B cell (primary cell): ENCODE data around the gene HIBADH. TPM values are rescaled to one million over a fixed set of nuclear protein-coding genes. Genes with fewer than 3 reads are reported as not detected.

Experiments used
- ATAC-seq: fragments of 200-7000 bp; cut with Tn5 transposase; one replicate; pipeline ENCODE4 v1.10.0; 2021; ENCODE audit warnings: low read depth, mild to moderate bottlenecking, moderate number of reproducible peaks, moderate library complexity
- CTCF ChIA-PET: fragments of 350-600 bp; sonication (Branson Sonifier 250); formaldehyde crosslinking; loops from one replicate; lab custom pipeline; 2021; ENCODE audit warnings: antibody characterized with exemption, inconsistent platforms; lab: Charles Lee
- POLR2A ChIA-PET: fragments of 350-600 bp; sonication (Branson Sonifier 250); formaldehyde crosslinking; loops from one replicate; lab custom pipeline; 2021; ENCODE audit warnings: antibody characterized with exemption; lab: Charles Lee
- DNase-seq: peaks from one replicate; pipeline ENCODE4 v3.0.0; 2013
- H2AFZ ChIP-seq: 2 replicates; pipeline ENCODE4 v1.6.1; 2012; ENCODE audit warnings: mild to moderate bottlenecking, low read depth, low read length; ENCODE audit not compliant: insufficient read depth, poor library complexity, severe bottlenecking
- H3K27ac ChIP-seq, 2 donors: 1 replicate in 1 of 2; 2 replicates in 1 of 2; pipeline ENCODE4 v1.5.1; 2012 to 2013; ENCODE audit warnings: low read length in 2 of 2, mild to moderate bottlenecking in 2 of 2, moderate library complexity in 1 of 2
- H3K27me3 ChIP-seq, 4 experiments: fragments of 200-600 bp in 1 of 4; sonication (generic) in 1 of 4; replicated peaks in 1 of 4; 1 replicate in 2 of 4; 2 replicates in 2 of 4; pipeline versions ENCODE4 v1.6.1 to v1.7.0; 2013 to 2016; ENCODE audit warnings: low read length in 3 of 4, mild to moderate bottlenecking in 2 of 4, mixed read lengths in 1 of 4, moderate library complexity in 1 of 4; ENCODE audit not compliant: insufficient read depth in 4 of 4, control insufficient read depth in 3 of 4; ENCODE audit errors: control extremely low read depth in 1 of 4
- H3K36me3 ChIP-seq, 2 experiments: replicated peaks in 1 of 2; 1 replicate in 1 of 2; 2 replicates in 1 of 2; pipeline versions ENCODE4 v1.6.1 to v1.7.1; 2013; ENCODE audit warnings: low read length in 1 of 2; ENCODE audit not compliant: insufficient read depth in 2 of 2, control insufficient read depth in 1 of 2; ENCODE audit errors: control extremely low read depth in 1 of 2, extremely low read depth in 1 of 2
- H3K4me1 ChIP-seq, 2 donors: fragments of 200-600 bp in 1 of 2; sonication (generic) in 1 of 2; 1 replicate in 1 of 2; 2 replicates in 1 of 2; pipeline versions ENCODE4 v1.5.1 to v1.6.1; 2013 to 2017; ENCODE audit warnings: low read length in 2 of 2; ENCODE audit not compliant: control insufficient read depth in 2 of 2, insufficient read depth in 2 of 2
- H3K4me2 ChIP-seq: replicated peaks from 2 replicates; pipeline ENCODE3; 2012; ENCODE audit warnings: mild to moderate bottlenecking, low read depth, low read length; ENCODE audit not compliant: poor library complexity, severe bottlenecking
- H3K4me3 ChIP-seq, 5 experiments: fragments of 200-600 bp in 1 of 5; sonication (generic) in 1 of 5; 1 replicate in 3 of 5; 2 replicates in 2 of 5; pipeline versions ENCODE4 v1.5.1 to v1.7.0; 2011 to 2016; ENCODE audit warnings: low read length in 4 of 5, mild to moderate bottlenecking in 4 of 5, low read depth in 2 of 5, control low read depth in 1 of 5, moderate library complexity in 1 of 5; ENCODE audit not compliant: insufficient read depth in 1 of 5; ENCODE audit errors: control extremely low read depth in 1 of 5, extremely low read depth in 1 of 5
- H3K79me2 ChIP-seq: fragments of 200-600 bp; sonication (generic); one replicate; pipeline ENCODE4 v1.6.0; 2016; ENCODE audit warnings: low read length; ENCODE audit not compliant: control insufficient read depth, insufficient read depth
- H3K9ac ChIP-seq: fragments of 200-600 bp; sonication (generic); 2 replicates; pipeline ENCODE4 v1.6.1; 2017; ENCODE audit warnings: mild to moderate bottlenecking, low read length, moderate library complexity
- H3K9me3 ChIP-seq, 3 donors: one replicate each; pipeline versions ENCODE4 v1.6.1 to v1.7.1; 2013; ENCODE audit warnings: low read length in 2 of 3; ENCODE audit not compliant: control insufficient read depth in 2 of 3, insufficient read depth in 1 of 3; ENCODE audit errors: control extremely low read depth in 1 of 3
- H4K20me1 ChIP-seq: 2 replicates; pipeline ENCODE4 v1.6.0; 2012; ENCODE audit warnings: mild to moderate bottlenecking, low read length; ENCODE audit not compliant: insufficient read depth, control insufficient read depth, poor library complexity, severe bottlenecking
- H3K27ac Mint-ChIP-seq: one replicate; pipeline ENCODE4 v1.8.0; 2021; ENCODE audit warnings: mixed read lengths
- H3K27me3 Mint-ChIP-seq: one replicate; pipeline ENCODE4 v1.8.0; 2021; ENCODE audit warnings: mixed read lengths
- H3K4me1 Mint-ChIP-seq: one replicate; pipeline ENCODE4 v1.8.0; 2021; ENCODE audit warnings: mixed read lengths
- H3K4me3 Mint-ChIP-seq: one replicate; pipeline ENCODE4 v1.8.0; 2021; ENCODE audit warnings: mixed read lengths
- H3K9me3 Mint-ChIP-seq: one replicate; pipeline ENCODE4 v1.8.0; 2022; ENCODE audit warnings: mixed read lengths; ENCODE audit not compliant: insufficient read depth
- EZH2 ChIP-seq: IDR thresholded peaks from 2 replicates; pipeline ENCODE4 v1.6.1; 2012; ENCODE audit warnings: borderline replicate concordance, low read depth, mild to moderate bottlenecking, moderate library complexity, low read length; ENCODE audit not compliant: insufficient read depth, poor library complexity, severe bottlenecking
- WGBS: methylation state at CpG from one replicate; pipeline ENCODE4 v1.1.5; 2013; ENCODE audit warnings: missing lambda C conversion rate; ENCODE audit not compliant: insufficient coverage; 5-methylcytosine and 5-hydroxymethylcytosine counted together
- intact Hi-C: fragments of 100-400 bp; cut with micrococcal nuclease; formaldehyde crosslinking; loops from one replicate; pipeline ENCODE4 v1.10.0; 2022
- polyA plus RNA-seq: library from polyadenylated mRNA; depleted of rRNA; stranded (reverse); fragments of >200 nt; gene quantifications from 2 replicates; pipeline ENCODE4 v1.2.3, GENCODE V29; 2012
- total RNA-seq, 2 donors: library from RNA; stranded (reverse); fragments of 120-200 nt in 1 of 2; gene quantifications; 1 replicate in 1 of 2; 2 replicates in 1 of 2; pipeline versions ENCODE4 v1.2.3 to v1.2.4, GENCODE V29; 2013 to 2022
- TF ChIP-seq, protein P1 (sequence below): fragments of 200-600 bp; IDR thresholded peaks from one replicate; pipeline ENCODE4 v1.8.0; 2022; ENCODE audit warnings: antibody characterized with exemption, mild to moderate bottlenecking

The HIBADH gene
- total and polyA plus RNA-seq, 2 donors (not counting 1 experiment from before 2014, with no cell fraction given), result 6.9 to 14.1 TPM

DNA sequence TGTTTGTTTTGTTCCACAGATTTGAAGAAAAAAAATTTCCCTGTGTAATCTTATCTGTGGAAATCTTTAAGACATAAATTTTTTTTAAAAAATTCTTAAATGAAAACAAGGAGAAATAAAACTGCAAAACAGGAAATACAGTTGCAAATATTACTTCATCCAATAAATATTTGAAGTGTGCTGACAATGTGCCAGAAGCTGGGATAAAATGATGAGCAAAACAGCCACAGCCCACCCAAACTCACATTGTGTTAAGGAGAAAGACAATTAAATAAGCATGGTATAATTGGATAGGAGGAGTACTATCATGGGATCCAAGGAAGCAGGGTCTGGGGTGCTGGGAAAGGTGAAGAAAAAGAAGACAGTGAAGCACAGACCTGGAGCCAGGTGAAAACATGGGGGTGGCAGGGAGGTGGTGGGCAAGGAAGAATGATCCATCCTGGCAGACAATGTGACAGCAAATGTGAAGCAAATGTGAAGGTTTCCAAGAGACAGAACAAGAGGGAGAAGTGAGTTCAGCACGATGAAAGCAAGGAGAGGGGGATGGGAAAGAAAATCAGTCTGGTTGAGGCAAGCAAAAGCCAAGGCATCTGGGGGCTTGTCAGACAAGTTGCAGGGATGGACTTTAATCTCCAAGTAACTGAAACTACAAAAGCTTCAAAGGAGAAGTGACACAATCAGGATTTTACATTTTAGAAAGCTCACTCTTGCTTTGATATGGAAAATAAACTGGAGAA lies 135.9 kb downstream of the HIBADH start:
- peaks cover 4% of the 10 kb centered on the region for H3K9me3 Mint-ChIP-seq
- DNase-seq, result no peak
- Histone ChIP-seq H4K20me1 (no peaks in the 10 kb centered on the region), H3K36me3 (peaks cover 3 to 20% of the 10 kb centered on the region in 2 experiments), H3K27me3 (no peaks in the 10 kb centered on the region), H3K79me2 (no peaks in the 10 kb centered on the region), H3K4me3 (no peak overlapping the region), H3K9ac (no peak overlapping the region), H3K4me1 (no peaks in the 10 kb centered on the region), H3K27ac (no peak overlapping the region), H2AFZ (no peak overlapping the region), H3K9me3 (no peaks in the 10 kb centered on the region), H3K4me2 (no peak overlapping the region)
- ATAC-seq, result no peak
- ChIA-PET POLR2A (no interaction called here), CTCF (interaction anchor here (0.6 kb wide), 1 partner anchor 112 kb away, joined by 4 read pairs; no protein-coding TSS in a partner anchor)
- no peak overlapping the region for H3K4me3 Mint-ChIP-seq
- WGBS, result 86% methylated on average over 1 of the region's 1 CpG
- intact Hi-C loops, result no loop called here
- no peaks in the 10 kb centered on the region for H3K4me1 Mint-ChIP-seq
- TF ChIP-seq, protein P1, sequence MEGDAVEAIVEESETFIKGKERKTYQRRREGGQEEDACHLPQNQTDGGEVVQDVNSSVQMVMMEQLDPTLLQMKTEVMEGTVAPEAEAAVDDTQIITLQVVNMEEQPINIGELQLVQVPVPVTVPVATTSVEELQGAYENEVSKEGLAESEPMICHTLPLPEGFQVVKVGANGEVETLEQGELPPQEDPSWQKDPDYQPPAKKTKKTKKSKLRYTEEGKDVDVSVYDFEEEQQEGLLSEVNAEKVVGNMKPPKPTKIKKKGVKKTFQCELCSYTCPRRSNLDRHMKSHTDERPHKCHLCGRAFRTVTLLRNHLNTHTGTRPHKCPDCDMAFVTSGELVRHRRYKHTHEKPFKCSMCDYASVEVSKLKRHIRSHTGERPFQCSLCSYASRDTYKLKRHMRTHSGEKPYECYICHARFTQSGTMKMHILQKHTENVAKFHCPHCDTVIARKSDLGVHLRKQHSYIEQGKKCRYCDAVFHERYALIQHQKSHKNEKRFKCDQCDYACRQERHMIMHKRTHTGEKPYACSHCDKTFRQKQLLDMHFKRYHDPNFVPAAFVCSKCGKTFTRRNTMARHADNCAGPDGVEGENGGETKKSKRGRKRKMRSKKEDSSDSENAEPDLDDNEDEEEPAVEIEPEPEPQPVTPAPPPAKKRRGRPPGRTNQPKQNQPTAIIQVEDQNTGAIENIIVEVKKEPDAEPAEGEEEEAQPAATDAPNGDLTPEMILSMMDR, result no peak
- no peak for TF ChIP-seq EZH2
- H3K27ac Mint-ChIP-seq, result no peak overlapping the region
- no peaks in the 10 kb centered on the region for H3K27me3 Mint-ChIP-seq

DNA sequence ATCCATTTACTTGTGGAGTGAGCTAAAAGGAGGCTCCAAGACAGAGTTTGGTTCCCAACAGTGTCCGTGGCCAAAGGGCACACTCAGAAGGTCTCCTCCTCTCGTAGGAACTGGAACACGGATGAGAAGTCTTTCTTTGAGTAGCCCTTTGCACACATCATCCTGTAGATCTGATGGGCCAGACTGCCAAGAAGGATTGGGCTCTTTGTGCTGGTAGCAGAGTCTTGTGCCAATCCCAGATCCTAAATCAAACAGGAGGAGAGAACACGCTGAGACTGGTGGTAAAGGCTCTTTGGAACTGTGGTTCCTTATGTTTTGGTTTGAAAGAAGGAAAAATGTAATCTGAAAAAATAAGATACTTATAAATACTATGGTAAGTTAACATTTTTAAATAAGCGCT lies 136.6 kb downstream of the HIBADH start:
- Mint-ChIP-seq H3K4me1 (no peaks in the 10 kb centered on the region), H3K27me3 (no peaks in the 10 kb centered on the region), H3K9me3 (peaks cover 4% of the 10 kb centered on the region), H3K4me3 (no peak overlapping the region), H3K27ac (no peak overlapping the region)
- no peaks in the 10 kb centered on the region for H3K79me2 ChIP-seq
- no peak overlapping the region for H3K4me2 ChIP-seq
- H2AFZ ChIP-seq, result no peak overlapping the region
- no peaks in the 10 kb centered on the region for H3K27me3 ChIP-seq
- H3K27ac ChIP-seq, result no peak overlapping the region
- ChIA-PET CTCF (no interaction called here), POLR2A (no interaction called here)
- ATAC-seq, result no peak
- H3K9me3 ChIP-seq, result no peaks in the 10 kb centered on the region
- no peaks in the 10 kb centered on the region for H4K20me1 ChIP-seq
- no peak overlapping the region for H3K9ac ChIP-seq
- peaks cover 3 to 19% of the 10 kb centered on the region in 2 experiments for H3K36me3 ChIP-seq
- TF ChIP-seq EZH2, result no peak
- TF ChIP-seq, protein P1, result no peak
- intact Hi-C loops, result no loop called here
- DNase-seq, result no peak
- WGBS, result 100% methylated on average over 3 of the region's 5 CpGs
- no peaks in the 10 kb centered on the region for H3K4me1 ChIP-seq
- no peak overlapping the region for H3K4me3 ChIP-seq
